A673 (cell line): ENCODE measurements around the gene MPI. TPM values are rescaled to one million over a fixed set of nuclear protein-coding genes. Genes with fewer than 3 reads are reported as not detected.

Experiments used
- BruUV-seq: library from RNA; stranded (reverse); fragments of 400-500 nt; replicated peaks from 2 replicates; lab custom pipeline; 2021; lab: Mats Ljungman, UMichigan
- CTCF ChIA-PET: fragments of 300-600 bp; sonication (Branson Sonifier 250); formaldehyde crosslinking; loops from one replicate; lab custom pipeline; 2022; ENCODE audit warnings: antibody characterized with exemption; lab: Charles Lee
- POLR2A ChIA-PET: fragments of 300-600 bp; sonication (Branson Sonifier 250); formaldehyde crosslinking; loops from one replicate; lab custom pipeline; 2022; ENCODE audit warnings: antibody characterized with exemption; ENCODE audit not compliant: low non-redundant PET; lab: Charles Lee
- DNase-seq: peaks from one replicate; pipeline ENCODE4 v3.0.0-alpha.2; 2015; ENCODE audit warnings: low spot score
- H3K27ac ChIP-seq: fragments of 200-600 bp; sonication (generic); 2 replicates; pipeline ENCODE4 v1.5.1; 2016; ENCODE audit warnings: mixed run types, low read depth, mild to moderate bottlenecking, mixed read lengths, antibody characterized with exemption, low read length; ENCODE audit not compliant: poor library complexity, severe bottlenecking
- H3K27me3 ChIP-seq: fragments of 200-600 bp; sonication (generic); replicated peaks from 2 replicates; pipeline ENCODE4 v1.6.1; 2017; ENCODE audit warnings: mixed run types, low read depth, mild to moderate bottlenecking, mixed read lengths, antibody characterized with exemption, low read length; ENCODE audit not compliant: insufficient read depth, poor library complexity
- H3K36me3 ChIP-seq: fragments of 200-600 bp; sonication (generic); 2 replicates; pipeline ENCODE4 v1.6.1; 2016; ENCODE audit warnings: mixed run types, mild to moderate bottlenecking, mixed read lengths, antibody characterized with exemption, low read length; ENCODE audit not compliant: insufficient read depth, poor library complexity, severe bottlenecking
- H3K4me1 ChIP-seq: fragments of 200-600 bp; sonication (generic); 2 replicates; pipeline ENCODE4 v1.6.1; 2017; ENCODE audit warnings: mixed run types, mild to moderate bottlenecking, mixed read lengths, antibody characterized with exemption, low read length; ENCODE audit not compliant: insufficient read depth, poor library complexity, severe bottlenecking
- H3K4me3 ChIP-seq: fragments of 200-600 bp; sonication (generic); 2 replicates; pipeline ENCODE4 v1.5.1; 2016; ENCODE audit warnings: low read depth, mixed run types, mild to moderate bottlenecking, mixed read lengths, low read length; ENCODE audit not compliant: poor library complexity, severe bottlenecking
- H3K9me3 ChIP-seq: fragments of 200-600 bp; sonication (generic); 2 replicates; pipeline ENCODE4 v1.6.1; 2016; ENCODE audit warnings: mixed run types, low read depth, mild to moderate bottlenecking, mixed read lengths, antibody characterized with exemption, low read length; ENCODE audit not compliant: poor library complexity, severe bottlenecking
- EZH2 ChIP-seq: fragments of 200-600 bp; sonication (generic); IDR thresholded peaks from 2 replicates; pipeline ENCODE4 v1.6.1; 2017; ENCODE audit warnings: borderline replicate concordance, low read depth, mild to moderate bottlenecking, mixed read lengths, antibody characterized with exemption, low read length; ENCODE audit not compliant: poor library complexity, severe bottlenecking
- intact Hi-C: fragments of 100-400 bp; cut with micrococcal nuclease; formaldehyde crosslinking; loops from one replicate; pipeline ENCODE4 v1.10.0; 2022; ENCODE audit not compliant: unreplicated experiment
- total RNA-seq: library from RNA; stranded (reverse); gene quantifications from 2 replicates; pipeline ENCODE4 v1.2.3, GENCODE V29; 2021
- TF ChIP-seq, protein P1 (sequence below): fragments of 300-800, 200-600 bp; sonication (generic); conservative IDR thresholded peaks from 2 replicates; pipeline ENCODE4 v1.5.1; 2017; ENCODE audit warnings: low read depth, mild to moderate bottlenecking, antibody characterized with exemption, low read length, moderate library complexity, mixed read lengths

MPI gene
- total RNA-seq, 1 experiment from 2014 or later, result 48.2 TPM

- DNase-seq, result no peak
- CTCF ChIA-PET, result no interaction called here
- no TSS peak for BruUV-seq
- POLR2A ChIA-PET, result no interaction called here
- H3K9me3 ChIP-seq, result peaks cover 7% of the 10 kb centered on the region
- H3K27ac ChIP-seq, result no peak overlapping the region
- intact Hi-C loops, result no loop called here
- H3K4me1 ChIP-seq, result peaks cover 7% of the 10 kb centered on the region
- H3K36me3 ChIP-seq, result peaks cover 12% of the 10 kb centered on the region
- no peak overlapping the region for H3K4me3 ChIP-seq
- H3K27me3 ChIP-seq, result no peaks in the 10 kb centered on the region
- TF ChIP-seq, protein P1, sequence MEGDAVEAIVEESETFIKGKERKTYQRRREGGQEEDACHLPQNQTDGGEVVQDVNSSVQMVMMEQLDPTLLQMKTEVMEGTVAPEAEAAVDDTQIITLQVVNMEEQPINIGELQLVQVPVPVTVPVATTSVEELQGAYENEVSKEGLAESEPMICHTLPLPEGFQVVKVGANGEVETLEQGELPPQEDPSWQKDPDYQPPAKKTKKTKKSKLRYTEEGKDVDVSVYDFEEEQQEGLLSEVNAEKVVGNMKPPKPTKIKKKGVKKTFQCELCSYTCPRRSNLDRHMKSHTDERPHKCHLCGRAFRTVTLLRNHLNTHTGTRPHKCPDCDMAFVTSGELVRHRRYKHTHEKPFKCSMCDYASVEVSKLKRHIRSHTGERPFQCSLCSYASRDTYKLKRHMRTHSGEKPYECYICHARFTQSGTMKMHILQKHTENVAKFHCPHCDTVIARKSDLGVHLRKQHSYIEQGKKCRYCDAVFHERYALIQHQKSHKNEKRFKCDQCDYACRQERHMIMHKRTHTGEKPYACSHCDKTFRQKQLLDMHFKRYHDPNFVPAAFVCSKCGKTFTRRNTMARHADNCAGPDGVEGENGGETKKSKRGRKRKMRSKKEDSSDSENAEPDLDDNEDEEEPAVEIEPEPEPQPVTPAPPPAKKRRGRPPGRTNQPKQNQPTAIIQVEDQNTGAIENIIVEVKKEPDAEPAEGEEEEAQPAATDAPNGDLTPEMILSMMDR, result no peak
- TF ChIP-seq EZH2, result no peak
Measured at GRCh38 chr15:74863239-74864056, 26.4 kb upstream of the MPI start.

GRCh38 chr15:74864296-74864695 lies 25.5 kb upstream of the MPI start:
- H3K4me3 ChIP-seq, result no peak overlapping the region
- peaks cover 9% of the 10 kb centered on the region for H3K4me1 ChIP-seq
- no TSS peak for BruUV-seq
- TF ChIP-seq, protein P1, result no peak
- no peak for TF ChIP-seq EZH2
- H3K27ac ChIP-seq, result no peak overlapping the region
- intact Hi-C loops, result no loop called here
- H3K36me3 ChIP-seq, result peaks cover 14% of the 10 kb centered on the region
- ChIA-PET POLR2A (no interaction called here), CTCF (no interaction called here)
- H3K9me3 ChIP-seq, result peaks cover 9% of the 10 kb centered on the region
- DNase-seq, result no peak
- H3K27me3 ChIP-seq, result no peaks in the 10 kb centered on the region

GRCh38 chr15:74865316-74865715 lies 24.5 kb upstream of the MPI start:
- peaks cover 19% of the 10 kb centered on the region for H3K4me1 ChIP-seq
- intact Hi-C loops, result no loop called here
- ChIA-PET POLR2A (no interaction called here), CTCF (interaction anchor here (0.6 kb wide), 1 partner anchor 37 kb away, joined by 6 read pairs; no protein-coding TSS in a partner anchor)
- peaks cover 9% of the 10 kb centered on the region for H3K9me3 ChIP-seq
- H3K36me3 ChIP-seq, result peaks cover 14% of the 10 kb centered on the region
- no peaks in the 10 kb centered on the region for H3K27me3 ChIP-seq
- TF ChIP-seq EZH2, result no peak
- TF ChIP-seq, protein P1, result no peak
- no peak overlapping the region for H3K4me3 ChIP-seq
- H3K27ac ChIP-seq, result peak overlapping the region; percentile 44
- DNase-seq, result no peak
- no TSS peak for BruUV-seq
